Measurements from ENCODE around the gene FIBCD1. TPM values are rescaled to one million over a fixed set of nuclear protein-coding genes. Genes with fewer than 3 reads are reported as not detected.
A peak's percentile ranks its signal among the peaks of the same experiment; 100 is the strongest.
"Not testable (repeated sequence)": the region's sequence is repeated elsewhere in the genome, so short reads cannot be mapped to it uniquely, and the experiment has no call there.

Gene FIBCD1
- polyA plus RNA-seq, 1 donor from 2014 or later, result not detected

DNA sequence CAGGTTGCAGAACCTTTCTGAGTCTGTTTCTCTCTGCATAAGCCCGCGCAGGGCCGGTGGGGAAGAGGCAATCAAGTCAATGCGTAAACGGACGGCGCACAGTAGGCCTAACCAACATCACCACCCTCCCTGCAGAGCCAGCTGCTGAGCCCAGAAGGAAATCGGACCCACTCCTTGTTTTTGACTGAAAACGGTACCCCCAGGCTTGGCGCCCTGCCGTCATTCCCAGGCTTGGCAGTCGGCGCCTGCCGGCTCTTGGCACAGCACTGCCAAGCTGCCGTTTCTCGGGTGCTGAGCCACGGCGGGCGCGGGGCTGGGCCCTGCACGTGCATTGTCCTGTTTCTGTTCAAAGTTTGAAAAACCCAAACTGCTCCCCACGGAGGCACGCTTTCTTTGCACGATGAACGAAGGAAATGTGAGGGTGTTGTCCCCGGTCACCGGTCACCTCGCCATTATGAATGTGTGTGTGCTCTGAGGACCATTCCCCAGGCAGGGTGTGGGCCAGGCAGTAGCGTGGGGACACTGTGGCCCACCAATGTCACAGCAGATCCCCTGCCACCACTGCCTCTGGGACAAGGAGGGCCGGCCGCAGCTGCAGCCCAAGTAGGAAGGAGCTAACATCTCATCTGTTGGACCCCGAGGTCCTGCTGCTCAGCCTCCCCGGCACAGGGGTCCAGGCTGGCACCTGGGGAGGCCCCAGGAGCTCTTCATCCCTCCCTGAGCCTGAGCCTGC lies 20.1 kb downstream of the FIBCD1 start:
- Mint-ChIP-seq H3K4me3 (no peak overlapping the region), H3K9me3 (no peaks in the 10 kb centered on the region), H3K27ac (no peak overlapping the region), H3K36me3 (no peaks in the 10 kb centered on the region), H3K27me3 (peaks cover 16% of the 10 kb centered on the region), H3K4me1 (no peaks in the 10 kb centered on the region)

DNA sequence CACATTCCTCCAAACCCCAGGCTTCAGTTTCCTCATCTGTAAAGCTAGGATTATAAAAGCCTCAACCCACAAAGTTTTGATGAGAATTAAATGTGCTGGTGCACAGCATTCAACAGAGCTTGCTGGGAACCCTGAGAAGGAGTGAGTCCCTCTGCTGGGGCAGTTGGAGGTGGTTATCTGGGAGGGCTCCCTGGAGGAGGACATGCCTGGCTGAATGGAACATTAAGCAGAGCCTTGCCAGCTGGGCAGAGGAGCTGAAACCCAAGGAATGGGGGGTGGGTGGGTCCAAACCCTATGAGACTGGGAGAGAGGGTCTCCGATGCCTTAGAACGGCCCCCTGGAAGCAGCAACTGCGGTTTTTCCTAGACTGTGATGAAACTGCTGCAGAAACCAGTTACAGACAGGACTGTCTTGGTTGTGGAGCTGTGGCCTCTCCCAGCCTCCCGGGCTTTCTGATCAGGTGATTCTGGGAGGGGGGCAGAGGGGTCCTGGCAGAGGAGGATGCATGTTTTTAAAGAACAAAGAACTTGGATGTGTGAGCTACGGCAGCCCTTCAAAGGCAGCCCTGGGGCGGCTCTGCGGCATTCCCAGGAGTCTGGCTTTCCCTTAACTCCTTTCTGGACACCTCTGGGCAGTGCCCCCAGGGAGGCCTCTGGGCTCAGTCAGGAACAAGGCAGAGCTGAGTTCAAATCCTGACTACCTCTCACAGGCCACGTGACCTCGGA lies 20.8 kb downstream of the FIBCD1 start:
- Mint-ChIP-seq H3K27me3 (peaks cover 15% of the 10 kb centered on the region), H3K4me1 (no peaks in the 10 kb centered on the region), H3K4me3 (no peak overlapping the region), H3K9me3 (no peaks in the 10 kb centered on the region), H3K36me3 (no peaks in the 10 kb centered on the region), H3K27ac (no peak overlapping the region)

DNA sequence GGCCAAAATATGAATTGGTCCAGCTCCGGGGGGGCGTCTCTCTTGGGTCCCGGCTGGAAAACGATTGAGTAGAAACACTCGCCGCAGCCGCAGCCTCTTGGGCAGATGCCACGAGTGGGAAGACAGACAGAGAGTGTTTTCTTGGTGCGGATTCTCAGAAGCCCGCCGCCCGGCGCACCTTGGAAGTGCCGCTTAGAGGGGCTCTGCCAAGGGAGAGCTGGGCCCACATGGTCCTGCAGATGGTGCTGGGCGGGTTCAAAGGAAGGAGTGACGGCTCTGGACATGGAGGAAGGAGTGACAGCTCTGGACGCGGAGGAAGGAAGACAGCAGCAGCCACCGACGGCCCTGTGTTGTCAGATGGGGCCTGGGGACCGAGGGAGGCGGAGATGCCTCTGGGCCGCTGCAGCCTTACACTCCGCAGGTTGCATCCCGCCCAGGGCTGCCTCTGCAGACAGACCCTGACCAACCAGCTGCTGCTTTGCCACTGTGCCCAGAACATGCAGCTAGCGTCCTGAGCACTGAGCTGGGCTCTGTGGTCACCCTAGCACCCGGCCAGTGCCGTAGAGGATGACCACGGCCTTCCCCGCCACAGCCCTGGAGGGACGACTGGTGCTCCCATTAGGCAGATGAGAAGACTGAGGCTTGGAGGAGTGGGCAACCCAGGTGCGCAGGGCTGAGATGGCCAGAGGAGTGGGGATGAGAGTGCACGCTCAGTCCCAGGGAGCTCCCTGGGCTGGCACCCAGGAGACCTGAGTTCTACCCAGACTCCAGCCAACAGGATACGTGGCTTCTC lies 21.7 kb downstream of the FIBCD1 start:
- Mint-ChIP-seq H3K27me3 (peaks cover 6% of the 10 kb centered on the region), H3K4me3 (no peak overlapping the region), H3K9me3 (no peaks in the 10 kb centered on the region), H3K4me1 (no peaks in the 10 kb centered on the region), H3K36me3 (no peaks in the 10 kb centered on the region), H3K27ac (peak overlapping the region in 1 of 3 donors; percentile 53)

DNA sequence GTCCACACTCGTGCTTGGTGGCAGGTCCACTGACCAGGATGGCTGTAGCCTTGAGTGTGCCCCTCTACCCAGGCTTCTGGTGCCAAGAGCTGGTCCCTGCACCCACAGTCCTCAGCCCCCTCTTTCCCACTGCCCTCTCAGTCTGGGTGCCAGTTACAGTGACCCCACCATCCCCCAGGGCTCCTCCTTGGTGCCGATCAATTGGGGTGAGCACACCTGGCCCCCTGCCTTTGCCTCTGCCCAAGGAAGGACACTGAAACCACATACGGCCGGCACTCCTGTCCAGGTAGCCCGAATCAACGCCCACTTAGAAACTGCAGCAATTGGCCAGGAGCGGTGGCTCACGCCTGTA lies 24.0 kb downstream of the FIBCD1 start:
- no peak overlapping the region for H3K4me3 Mint-ChIP-seq
- no peaks in the 10 kb centered on the region for H3K9me3 Mint-ChIP-seq
- H3K27ac Mint-ChIP-seq, result no peak overlapping the region
- H3K36me3 Mint-ChIP-seq, result no peaks in the 10 kb centered on the region
- H3K27me3 Mint-ChIP-seq, result peaks cover 4% of the 10 kb centered on the region
- no peaks in the 10 kb centered on the region for H3K4me1 Mint-ChIP-seq

DNA sequence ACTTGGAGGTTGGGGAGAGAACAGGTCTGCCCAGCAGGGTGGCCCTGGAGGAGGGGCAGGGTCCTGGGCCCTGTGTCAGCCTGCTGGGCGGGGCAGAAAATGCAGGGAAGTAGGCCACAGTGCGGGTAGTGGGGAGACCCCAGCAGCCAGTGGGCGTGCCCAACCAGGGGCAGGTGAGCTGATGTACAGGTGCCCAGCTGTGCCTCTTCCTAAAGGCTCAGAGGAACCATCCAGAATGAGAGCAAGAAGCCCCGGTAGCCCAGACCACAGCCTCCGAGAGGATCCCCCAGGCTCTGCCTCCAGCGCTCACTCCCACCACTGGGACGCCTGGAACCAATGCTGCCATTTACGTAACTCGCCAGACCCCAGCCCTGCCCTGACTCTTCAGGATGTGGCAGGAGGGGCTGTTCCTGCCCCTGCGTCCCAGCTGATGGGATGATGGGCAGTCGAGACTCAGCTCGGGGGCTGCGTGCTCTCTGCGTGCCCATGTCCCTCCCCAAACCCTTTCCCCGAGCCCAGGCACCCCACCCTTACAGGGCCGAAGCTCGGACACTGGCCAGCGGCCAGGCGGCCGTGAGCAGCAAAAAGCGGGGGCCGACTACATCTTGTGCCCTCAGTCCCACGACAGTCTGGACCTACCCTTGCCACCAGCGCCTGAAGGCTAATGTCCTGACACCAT lies 24.5 kb downstream of the FIBCD1 start:
- Mint-ChIP-seq H3K4me1 (no peaks in the 10 kb centered on the region), H3K9me3 (no peaks in the 10 kb centered on the region), H3K36me3 (no peaks in the 10 kb centered on the region), H3K27me3 (peaks cover 4% of the 10 kb centered on the region), H3K4me3 (no peak overlapping the region), H3K27ac (no peak overlapping the region)

DNA sequence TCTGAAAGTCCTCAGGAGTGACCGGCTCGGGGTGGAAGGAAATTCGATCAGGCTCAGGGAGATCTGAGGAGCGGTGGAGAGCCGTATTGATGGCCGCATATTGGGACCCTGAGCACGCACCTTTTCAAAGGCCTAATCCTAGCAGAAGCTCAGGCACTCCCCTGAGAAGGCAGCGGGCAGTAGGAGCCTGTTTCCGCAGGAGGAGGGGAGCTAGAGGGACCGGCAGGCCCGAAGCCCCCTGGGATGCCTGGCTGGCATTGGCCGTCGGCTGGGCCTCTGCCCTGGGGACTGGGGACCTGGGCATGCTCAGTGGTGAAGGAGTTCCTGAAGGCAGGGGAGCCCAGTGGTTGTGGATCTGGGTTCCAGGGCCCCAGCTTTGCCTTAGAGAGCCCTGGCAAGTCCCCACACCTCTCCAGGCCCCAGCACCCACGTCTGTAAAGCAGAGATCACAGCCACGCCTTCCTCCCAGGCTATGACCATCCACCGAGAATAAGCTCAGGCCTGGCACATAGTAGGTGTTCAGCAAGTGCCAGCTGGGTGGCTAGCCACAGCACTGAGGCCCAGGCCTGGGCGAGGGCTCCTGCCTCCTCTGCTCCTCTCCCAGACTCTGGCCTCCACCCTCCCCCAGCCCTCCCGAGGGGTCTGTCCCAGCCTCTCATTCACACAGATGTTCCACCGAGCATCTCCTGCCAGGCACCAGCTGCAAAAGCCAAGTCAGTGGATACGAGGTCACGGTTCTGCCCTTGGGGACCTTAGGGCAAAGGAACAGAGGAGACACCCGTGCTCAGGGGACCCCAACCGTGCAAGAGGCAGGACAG lies 25.2 kb downstream of the FIBCD1 start:
- peaks cover 1% of the 10 kb centered on the region for H3K27me3 Mint-ChIP-seq
- H3K9me3 Mint-ChIP-seq, result no peaks in the 10 kb centered on the region
- H3K27ac Mint-ChIP-seq, result no peak overlapping the region

DNA sequence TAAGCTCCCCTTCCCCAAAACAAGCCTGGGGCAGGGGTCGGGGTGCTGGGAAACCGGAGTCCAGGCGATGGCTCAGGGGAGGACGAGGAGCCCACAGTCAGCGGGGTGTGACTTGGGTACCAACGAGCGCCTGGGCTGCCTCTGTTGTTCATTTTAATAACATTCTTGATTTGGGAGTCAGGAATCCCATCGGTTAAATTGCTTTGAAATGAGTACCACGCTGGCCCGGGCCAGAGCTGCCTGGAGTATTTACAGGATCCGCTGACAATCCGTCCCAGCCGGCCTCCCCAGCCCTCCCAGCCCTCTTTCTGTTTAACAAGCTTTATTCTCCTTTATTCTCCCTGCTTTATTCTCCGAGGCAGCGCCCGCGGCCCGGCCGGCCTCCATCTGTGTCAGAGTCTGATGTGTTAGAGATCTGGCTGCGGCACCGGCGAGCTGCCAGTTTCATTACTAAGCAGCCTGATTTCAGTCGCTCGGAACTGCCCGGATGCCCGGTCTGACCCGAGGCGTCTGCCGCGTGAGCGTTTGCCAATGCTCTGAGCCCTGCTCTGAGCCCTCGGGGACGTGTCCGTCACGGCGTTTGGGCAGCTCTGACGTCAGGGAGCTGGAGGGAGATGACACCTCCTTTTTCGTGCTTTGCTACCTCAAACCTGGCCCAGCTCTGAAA lies 26.0 kb downstream of the FIBCD1 start:
- H3K4me3 Mint-ChIP-seq, result peak overlapping the region in 1 of 4 donors; percentile 60

More for the DNA sequence above, 25.2 kb downstream of the FIBCD1 start:
- Mint-ChIP-seq H3K4me1 (no peaks in the 10 kb centered on the region), H3K4me3 (no peak overlapping the region), H3K36me3 (no peaks in the 10 kb centered on the region)

DNA sequence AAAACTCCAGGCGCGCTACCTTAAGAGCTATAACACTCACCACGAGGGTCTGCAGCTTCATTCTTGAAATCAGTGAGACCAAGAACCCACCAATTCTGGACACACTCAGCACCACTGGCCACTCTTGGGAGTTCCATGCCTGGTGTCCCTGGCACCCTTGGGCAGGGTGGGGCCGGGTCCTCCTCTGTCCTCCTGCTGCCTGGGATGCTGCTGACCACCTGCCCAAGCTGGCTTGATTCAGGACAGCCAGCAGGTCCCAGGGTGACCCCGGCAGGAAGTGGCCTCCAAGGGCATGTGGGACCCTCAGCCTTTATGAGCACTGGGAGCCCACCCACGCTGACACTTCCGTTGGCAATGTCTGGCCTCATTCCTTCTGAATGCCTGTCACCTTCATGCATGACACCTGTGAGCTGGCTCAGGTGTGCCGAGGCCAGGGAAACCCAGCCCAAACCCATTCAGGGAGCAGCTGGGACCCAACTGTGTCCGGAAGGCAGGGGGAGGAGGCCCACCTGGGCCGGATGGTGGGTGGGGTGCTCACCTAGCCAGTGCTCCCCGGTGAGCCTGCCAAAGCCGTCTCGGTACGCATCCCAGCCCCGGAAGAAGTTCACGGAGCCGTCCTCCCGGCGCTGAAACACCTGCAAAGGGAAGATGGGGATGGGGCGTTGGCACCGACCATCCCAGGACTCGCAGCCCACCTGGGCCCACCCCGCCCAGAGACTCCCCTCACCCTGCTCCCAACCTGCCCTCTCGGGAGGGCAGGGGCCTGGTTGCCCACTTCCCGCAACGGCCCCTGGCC lies 27.6 kb downstream of the FIBCD1 start:
- Mint-ChIP-seq H3K27ac (no peak overlapping the region), H3K9me3 (no peaks in the 10 kb centered on the region), H3K4me1 (no peaks in the 10 kb centered on the region), H3K4me3 (no peak overlapping the region), H3K36me3 (no peaks in the 10 kb centered on the region), H3K27me3 (peaks cover 6% of the 10 kb centered on the region)

More for the DNA sequence above, 26.0 kb downstream of the FIBCD1 start:
- Mint-ChIP-seq H3K4me1 (no peaks in the 10 kb centered on the region), H3K9me3 (no peaks in the 10 kb centered on the region), H3K27me3 (peaks cover 1% of the 10 kb centered on the region), H3K36me3 (no peaks in the 10 kb centered on the region), H3K27ac (no peak overlapping the region)

DNA sequence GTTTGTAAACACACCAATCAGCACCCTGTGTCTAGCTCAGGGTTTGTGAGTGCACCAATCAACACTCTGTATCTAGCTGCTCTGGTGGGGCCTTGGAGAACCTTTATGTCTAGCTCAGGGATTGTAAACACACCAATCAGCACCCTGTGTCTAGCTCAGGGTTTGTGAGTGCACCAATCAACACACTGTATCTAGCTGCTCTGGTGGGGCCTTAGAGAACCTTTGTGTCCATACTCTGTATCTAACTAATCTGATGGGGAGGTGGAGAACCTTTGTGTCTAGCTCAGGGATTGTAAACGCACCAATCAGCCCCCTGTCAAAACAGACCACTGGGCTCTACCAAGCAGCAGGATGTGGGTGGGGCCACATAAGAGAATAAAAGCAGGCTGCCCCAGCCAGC lies 28.4 kb downstream of the FIBCD1 start:
- H3K4me3 Mint-ChIP-seq, H3K4me1 Mint-ChIP-seq, H3K9me3 Mint-ChIP-seq, H3K36me3 Mint-ChIP-seq, H3K27ac Mint-ChIP-seq: not testable (repeated sequence)
- H3K27me3 Mint-ChIP-seq, result peaks cover 13% of the 10 kb centered on the region

DNA sequence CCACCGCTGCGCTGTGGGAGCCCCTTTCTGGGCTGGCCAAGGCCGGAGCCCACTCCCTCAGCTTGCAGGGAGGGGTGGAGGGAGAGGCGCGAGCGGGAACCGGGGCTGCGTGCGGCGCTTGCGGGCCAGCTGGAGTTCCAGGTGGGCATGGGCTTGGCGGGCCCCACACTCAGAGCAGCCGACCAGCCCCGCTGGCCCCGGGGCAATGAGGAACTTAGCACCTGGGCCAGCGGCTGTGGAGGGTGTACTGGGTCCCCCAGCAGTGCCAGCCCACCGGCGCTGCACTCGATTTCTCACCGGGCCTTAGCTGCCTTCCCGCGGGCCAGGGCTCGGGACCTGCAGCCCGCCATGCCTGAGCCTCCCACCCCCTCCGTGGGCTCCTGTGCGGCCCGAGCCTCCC lies 29.0 kb downstream of the FIBCD1 start:
- H3K27ac Mint-ChIP-seq, H3K36me3 Mint-ChIP-seq, H3K9me3 Mint-ChIP-seq, H3K4me1 Mint-ChIP-seq, H3K4me3 Mint-ChIP-seq: not testable (repeated sequence)
- peaks cover 15% of the 10 kb centered on the region for H3K27me3 Mint-ChIP-seq

DNA sequence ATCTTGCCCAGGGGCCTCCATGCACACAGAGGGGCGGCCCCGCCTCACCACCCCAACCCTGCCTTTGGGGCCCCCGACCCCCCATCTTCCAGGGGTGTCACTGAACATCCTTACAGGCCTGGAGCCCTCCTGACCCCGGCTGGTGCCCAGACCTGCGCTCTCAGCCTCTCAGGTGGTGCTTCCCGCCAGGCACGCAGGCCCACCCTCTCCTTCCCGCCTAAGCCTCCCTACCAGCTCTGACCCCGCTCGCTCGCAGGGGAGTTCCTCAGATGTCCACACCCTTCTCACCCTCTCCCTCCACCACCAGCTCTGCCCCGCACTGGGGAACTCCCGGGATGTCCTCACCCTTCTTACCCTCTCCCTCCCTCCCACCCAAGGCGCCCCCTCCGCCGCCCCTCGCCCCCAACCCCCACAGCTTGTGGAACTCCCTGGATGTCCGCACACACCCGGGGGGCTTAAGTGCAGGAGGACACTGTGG lies 30.1 kb downstream of the FIBCD1 start:
- Mint-ChIP-seq H3K4me3 (no peak overlapping the region), H3K36me3 (no peaks in the 10 kb centered on the region), H3K27me3 (peaks cover 14% of the 10 kb centered on the region), H3K4me1 (no peaks in the 10 kb centered on the region), H3K27ac (no peak overlapping the region), H3K9me3 (no peaks in the 10 kb centered on the region)

DNA sequence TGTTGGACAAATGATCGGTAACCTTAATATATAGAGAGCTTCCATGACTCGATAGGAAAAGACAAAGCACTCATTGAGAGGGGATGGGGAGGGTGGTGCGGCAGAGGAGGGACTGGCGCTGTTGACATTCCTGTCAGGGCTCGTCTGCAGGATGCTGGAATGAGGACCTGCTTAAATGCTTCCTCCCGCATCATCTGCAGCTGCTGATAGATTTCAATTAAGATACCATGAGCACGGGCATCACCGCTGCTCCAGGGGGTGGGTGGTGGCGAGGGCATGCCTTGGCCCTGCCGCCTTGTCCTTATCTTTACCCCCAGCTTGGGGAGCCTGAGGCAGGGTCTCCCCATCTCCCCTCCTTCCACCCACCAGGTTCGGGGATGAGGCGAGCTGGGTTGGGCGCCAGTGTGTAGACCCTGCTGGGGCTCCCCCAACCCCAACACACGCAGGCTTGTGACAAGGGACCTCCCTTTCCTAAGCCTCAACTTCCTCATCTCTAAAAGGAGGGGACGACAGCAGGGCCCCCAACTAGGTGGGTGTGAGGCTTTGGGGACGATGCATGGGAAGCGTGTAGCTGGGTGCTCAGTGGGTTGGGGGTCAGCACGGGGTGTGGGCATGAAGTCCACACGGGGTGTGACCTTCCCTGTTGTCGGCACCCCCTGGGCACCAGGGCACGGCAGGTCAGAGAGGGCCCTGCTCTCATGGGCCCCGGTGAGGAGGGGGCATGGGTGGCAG lies 30.7 kb downstream of the FIBCD1 start:
- no peaks in the 10 kb centered on the region for H3K9me3 Mint-ChIP-seq
- no peak overlapping the region for H3K4me3 Mint-ChIP-seq
- no peaks in the 10 kb centered on the region for H3K36me3 Mint-ChIP-seq
- H3K27me3 Mint-ChIP-seq, result peaks cover 14% of the 10 kb centered on the region
- no peak overlapping the region for H3K27ac Mint-ChIP-seq
- no peaks in the 10 kb centered on the region for H3K4me1 Mint-ChIP-seq
